Mesothelial cell of epicardium (in vitro differentiated cells): ENCODE results near the gene CDT1. TPM values are rescaled to one million over a fixed set of nuclear protein-coding genes. Genes with fewer than 3 reads are reported as not detected.

ENCODE experiments used
- DNase-seq, 2 experiments: peaks; one replicate each; pipeline ENCODE4 v3.0.0; 2021; ENCODE audit warnings: low spot score in 2 of 2; ENCODE audit not compliant: unreplicated experiment in 2 of 2
- H3K27ac Mint-ChIP-seq: 2 replicates; pipeline ENCODE4 v1.8.0; 2021; ENCODE audit warnings: mixed read lengths
- H3K27me3 Mint-ChIP-seq: 2 replicates; pipeline ENCODE4 v1.8.0; 2021; ENCODE audit warnings: low read depth, mixed read lengths
- H3K36me3 Mint-ChIP-seq: 2 replicates; pipeline ENCODE4 v1.8.0; 2021; ENCODE audit warnings: mixed read lengths
- H3K4me1 Mint-ChIP-seq: 2 replicates; pipeline ENCODE4 v1.8.0; 2021; ENCODE audit warnings: mixed read lengths
- H3K4me3 Mint-ChIP-seq: 2 replicates; pipeline ENCODE4 v1.8.0; 2021; ENCODE audit warnings: mild to moderate bottlenecking, moderate library complexity, mixed read lengths
- H3K9me3 Mint-ChIP-seq: 2 replicates; pipeline ENCODE4 v1.8.0; 2021; ENCODE audit warnings: mixed read lengths
- CTCF ChIP-seq: fragments of 200-600 bp; sonication (generic); IDR thresholded peaks from one replicate; pipeline ENCODE4 v1.5.0; 2021; ENCODE audit warnings: antibody characterized with exemption; ENCODE audit not compliant: unreplicated experiment
- total RNA-seq: library from RNA; stranded (reverse); gene quantifications from 3 replicates; pipeline ENCODE4 v1.2.1, GENCODE V29; 2021

Gene CDT1
- total RNA-seq, 1 donor from 2014 or later, result 15.9 TPM

- Mint-ChIP-seq H3K36me3 (peaks cover 6% of the 10 kb centered on the region), H3K4me1 (peaks cover 2% of the 10 kb centered on the region), H3K9me3 (no peaks in the 10 kb centered on the region), H3K27ac (no peak overlapping the region), H3K27me3 (no peaks in the 10 kb centered on the region), H3K4me3 (no peak overlapping the region)
- TF ChIP-seq CTCF, result no peak
- no peak for DNase-seq
Measured at GRCh38 chr16:88827727-88828126, 24.1 kb downstream of the CDT1 start.

GRCh38 chr16:88828711-88829110 is 25.1 kb downstream of the CDT1 start:
- H3K36me3 Mint-ChIP-seq, result peaks cover 2% of the 10 kb centered on the region
- H3K9me3 Mint-ChIP-seq, result no peaks in the 10 kb centered on the region
- H3K27ac Mint-ChIP-seq, result no peak overlapping the region
- no peak for DNase-seq
- H3K4me1 Mint-ChIP-seq, result peaks cover 2% of the 10 kb centered on the region
- no peaks in the 10 kb centered on the region for H3K27me3 Mint-ChIP-seq
- no peak for TF ChIP-seq CTCF
- no peak overlapping the region for H3K4me3 Mint-ChIP-seq

GRCh38 chr16:88830258-88830657 is 26.7 kb downstream of the CDT1 start:
- H3K27ac Mint-ChIP-seq, result no peak overlapping the region
- TF ChIP-seq CTCF, result no peak
- no peak for DNase-seq
- H3K36me3 Mint-ChIP-seq, result peaks cover 4% of the 10 kb centered on the region
- H3K4me1 Mint-ChIP-seq, result peaks cover 2% of the 10 kb centered on the region
- no peaks in the 10 kb centered on the region for H3K27me3 Mint-ChIP-seq
- no peaks in the 10 kb centered on the region for H3K9me3 Mint-ChIP-seq
- H3K4me3 Mint-ChIP-seq, result no peak overlapping the region

GRCh38 chr16:88830783-88831182 is 27.2 kb downstream of the CDT1 start:
- TF ChIP-seq CTCF, result no peak
- Mint-ChIP-seq H3K4me3 (no peak overlapping the region), H3K27me3 (no peaks in the 10 kb centered on the region), H3K27ac (no peak overlapping the region), H3K9me3 (no peaks in the 10 kb centered on the region), H3K36me3 (peaks cover 4% of the 10 kb centered on the region), H3K4me1 (peaks cover 2% of the 10 kb centered on the region)
- DNase-seq, result no peak

- Mint-ChIP-seq H3K36me3 (peaks cover 4% of the 10 kb centered on the region), H3K4me1 (peaks cover 2% of the 10 kb centered on the region), H3K9me3 (no peaks in the 10 kb centered on the region), H3K27ac (no peak overlapping the region), H3K4me3 (no peak overlapping the region), H3K27me3 (no peaks in the 10 kb centered on the region)
- DNase-seq, result no peak
- TF ChIP-seq CTCF, result no peak
Measured at GRCh38 chr16:88831838-88832237, 28.2 kb downstream of the CDT1 start.

GRCh38 chr16:88833086-88833485 is 29.5 kb downstream of the CDT1 start:
- H3K4me1 Mint-ChIP-seq, result peaks cover 2% of the 10 kb centered on the region
- no peak for DNase-seq
- no peaks in the 10 kb centered on the region for H3K27me3 Mint-ChIP-seq
- H3K9me3 Mint-ChIP-seq, result no peaks in the 10 kb centered on the region
- H3K36me3 Mint-ChIP-seq, result peaks cover 4% of the 10 kb centered on the region
- H3K4me3 Mint-ChIP-seq, result no peak overlapping the region
- H3K27ac Mint-ChIP-seq, result no peak overlapping the region
- TF ChIP-seq CTCF, result no peak
